Spleen (tissue), 7 donors: ENCODE results near the gene MDH1.

ENCODE experiments used
- POLR2A ChIP-seq, 3 donors: fragments of 450-650 bp; IDR thresholded peaks; one replicate each; pipeline ENCODE4 v1.5.1; 2017; ENCODE audit warnings: antibody characterized with exemption in 3 of 3, mild to moderate bottlenecking in 1 of 3
- POLR2AphosphoS5 ChIP-seq, 3 donors: sonication (generic); formaldehyde crosslinking; IDR thresholded peaks; one replicate each; pipeline ENCODE4 v1.5.1; 2017; ENCODE audit warnings: antibody characterized with exemption in 3 of 3
- TF ChIP-seq, protein P1 (sequence below), 11 experiments: fragments of 200-600 bp in 7 of 11; fragments of 450-650 bp in 4 of 11; sonication (generic) in 4 of 11; IDR thresholded peaks in 8 of 11; conservative IDR thresholded peaks in 3 of 11; 1 replicate in 7 of 11; 2 replicates in 4 of 11; pipeline versions ENCODE4 v1.4.0 to v1.8.0; 2016 to 2021; ENCODE audit warnings: antibody characterized with exemption in 11 of 11, inconsistent platforms in 4 of 11, mild to moderate bottlenecking in 1 of 11
- donor health status: DM: no; HTN: no; CAD: no; lungs with moderate emphysema.
- donor health status: DM: no; HTN: no; CAD: no.
- donor health status: DM: no; HTN: no; CAD: no.

DNA sequence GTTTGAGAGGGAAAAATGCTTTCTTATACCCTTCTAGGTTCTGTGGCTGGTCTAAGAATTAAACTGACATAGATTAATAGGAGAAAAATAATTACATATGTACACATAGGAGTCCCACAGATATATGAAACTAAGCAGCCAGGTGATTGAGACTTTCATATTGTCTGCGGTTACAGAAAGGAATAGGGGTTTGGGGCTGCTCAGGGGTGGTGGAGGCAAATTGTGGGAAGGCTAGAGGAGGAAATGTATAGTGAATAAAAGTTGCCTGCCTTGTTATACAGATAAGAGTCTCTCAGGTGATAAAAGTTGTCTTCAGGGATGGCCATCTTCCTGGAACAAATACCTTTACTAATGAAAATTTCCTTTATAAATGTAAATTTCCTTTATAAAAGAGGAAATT lies 28.6 kb downstream of the MDH1 start:
- TF ChIP-seq POLR2AphosphoS5 (IDR thresholded peaks at IDR 0.05) (no peak), POLR2A (IDR thresholded peaks at IDR 0.05) (no peak)
- TF ChIP-seq, protein P1, sequence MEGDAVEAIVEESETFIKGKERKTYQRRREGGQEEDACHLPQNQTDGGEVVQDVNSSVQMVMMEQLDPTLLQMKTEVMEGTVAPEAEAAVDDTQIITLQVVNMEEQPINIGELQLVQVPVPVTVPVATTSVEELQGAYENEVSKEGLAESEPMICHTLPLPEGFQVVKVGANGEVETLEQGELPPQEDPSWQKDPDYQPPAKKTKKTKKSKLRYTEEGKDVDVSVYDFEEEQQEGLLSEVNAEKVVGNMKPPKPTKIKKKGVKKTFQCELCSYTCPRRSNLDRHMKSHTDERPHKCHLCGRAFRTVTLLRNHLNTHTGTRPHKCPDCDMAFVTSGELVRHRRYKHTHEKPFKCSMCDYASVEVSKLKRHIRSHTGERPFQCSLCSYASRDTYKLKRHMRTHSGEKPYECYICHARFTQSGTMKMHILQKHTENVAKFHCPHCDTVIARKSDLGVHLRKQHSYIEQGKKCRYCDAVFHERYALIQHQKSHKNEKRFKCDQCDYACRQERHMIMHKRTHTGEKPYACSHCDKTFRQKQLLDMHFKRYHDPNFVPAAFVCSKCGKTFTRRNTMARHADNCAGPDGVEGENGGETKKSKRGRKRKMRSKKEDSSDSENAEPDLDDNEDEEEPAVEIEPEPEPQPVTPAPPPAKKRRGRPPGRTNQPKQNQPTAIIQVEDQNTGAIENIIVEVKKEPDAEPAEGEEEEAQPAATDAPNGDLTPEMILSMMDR (IDR thresholded peaks at IDR 0.05 in 8 of 11, conservative IDR thresholded peaks at IDR 0.05 in 3 of 11), result no peak
